ENCODE measurements around the gene GSE1.

The GSE1 gene

GRCh38 chr16:85636234-85636812, 23.2 kb downstream of the GSE1 start:
- H3K4me3 ChIP-seq (ENCODE audit: low read length), result no peak overlapping the region
- DNase-seq (ENCODE audit: low read depth), result no peak
- TF ChIP-seq CTCF (conservative IDR thresholded peaks at IDR 0.05; ENCODE audit: low read depth, low read length), result no peak

- no peak for TF ChIP-seq CTCF (conservative IDR thresholded peaks at IDR 0.05; ENCODE audit: low read depth, low read length)
- DNase-seq (ENCODE audit: low read depth), result no peak
- no peak overlapping the region for H3K4me3 ChIP-seq (ENCODE audit: low read length)
Observed at GRCh38 chr16:85637061-85637807, 24.1 kb downstream of the GSE1 start.

GRCh38 chr16:85637808-85638647, 24.9 kb downstream of the GSE1 start:
- H3K4me3 ChIP-seq (ENCODE audit: low read length), result no peak overlapping the region
- no peak for TF ChIP-seq CTCF (conservative IDR thresholded peaks at IDR 0.05; ENCODE audit: low read depth, low read length)
- no peak for DNase-seq (ENCODE audit: low read depth)

- H3K4me3 ChIP-seq (ENCODE audit: low read length), result no peak overlapping the region
- no peak for DNase-seq (ENCODE audit: low read depth)
- no peak for TF ChIP-seq CTCF (conservative IDR thresholded peaks at IDR 0.05; ENCODE audit: low read depth, low read length)
Observed at GRCh38 chr16:85638695-85639409, 25.7 kb downstream of the GSE1 start.

GRCh38 chr16:85639529-85640253, 26.6 kb downstream of the GSE1 start:
- no peak overlapping the region for H3K4me3 ChIP-seq (ENCODE audit: low read length)
- TF ChIP-seq CTCF (conservative IDR thresholded peaks at IDR 0.05; ENCODE audit: low read depth, low read length), result no peak

GRCh38 chr16:85640254-85640558, 27.1 kb downstream of the GSE1 start:
- TF ChIP-seq CTCF (conservative IDR thresholded peaks at IDR 0.05; ENCODE audit: low read depth, low read length), result no peak
- no peak overlapping the region for H3K4me3 ChIP-seq (ENCODE audit: low read length)
- no peak for DNase-seq (ENCODE audit: low read depth)

More at GRCh38 chr16:85639529-85640253, 26.6 kb downstream of the GSE1 start:
- DNase-seq (ENCODE audit: low read depth), result no peak
